Renal cortex interstitium (tissue), 11 donors: ENCODE measurements around the gene ELL. TPM values are rescaled to one million over a fixed set of nuclear protein-coding genes. Genes with fewer than 3 reads are reported as not detected.
"Not testable (repeated sequence)": the region's sequence is repeated elsewhere in the genome, so short reads cannot be mapped to it uniquely, and the experiment has no call there.

Experiments
- DNase-seq, 11 donors: peaks; one replicate each; pipeline ENCODE4 v3.0.0-alpha.2; 2013; ENCODE audit warnings: low read depth in 9 of 11, low spot score in 4 of 11; ENCODE audit errors: extremely low read depth in 1 of 11
- polyA plus RNA-seq, 3 donors: library from polyadenylated mRNA; unstranded; fragments of 120-200 nt; gene quantifications; one replicate each; pipeline ENCODE4 v1.2.1, GENCODE V29; 2013; ENCODE audit not compliant: insufficient read length in 3 of 3

The ELL gene
- polyA plus RNA-seq, 3 donors: 8.4 to 13.3 (median 10.6) TPM

- no peak for DNase-seq
These were observed 17.5 kb upstream of the ELL start for GRCh38 chr19:18539372-18539771.

GRCh38 chr19:18538115-18538514 is 16.2 kb upstream of the ELL start:
- no peak for DNase-seq

- no peak for DNase-seq
These were observed 15.6 kb upstream of the ELL start for GRCh38 chr19:18537431-18537830.

- DNase-seq: no peak
These were observed 14.6 kb upstream of the ELL start for GRCh38 chr19:18536475-18536874.

GRCh38 chr19:18533058-18533457 is 11.2 kb upstream of the ELL start:
- no peak for DNase-seq

- no peak for DNase-seq
These were observed 10.5 kb upstream of the ELL start for GRCh38 chr19:18532168-18532890.

- no peak for DNase-seq
These were observed 9.6 kb upstream of the ELL start for GRCh38 chr19:18531485-18531884.

GRCh38 chr19:18529782-18530181 is 7.9 kb upstream of the ELL start:
- no peak for DNase-seq

- no peak for DNase-seq
These were observed 4.4 kb upstream of the ELL start for GRCh38 chr19:18526316-18526715.

GRCh38 chr19:18523841-18524240 is 2.0 kb upstream of the ELL start:
- no peak for DNase-seq

GRCh38 chr19:18522862-18523440 is 1.1 kb upstream of the ELL start:
- DNase-seq: not testable (repeated sequence)

GRCh38 chr19:18522124-18522861 is 423 bp upstream of the ELL start:
- peak; percentile 98 to 100 (median 99) for DNase-seq

- no peak for DNase-seq
These were observed 800 bp downstream of the ELL start for GRCh38 chr19:18520848-18521691.

GRCh38 chr19:18519962-18520847 is 1.7 kb downstream of the ELL start:
- peak in 3 of 11 donors; percentile 64 to 77 (median 74) for DNase-seq

- no peak for DNase-seq
These were observed 3.2 kb downstream of the ELL start for GRCh38 chr19:18518639-18519038.

- no peak for DNase-seq
These were observed 4.3 kb downstream of the ELL start for GRCh38 chr19:18517606-18518005.

GRCh38 chr19:18515959-18516358 is 5.9 kb downstream of the ELL start:
- no peak for DNase-seq
